Mammary epithelial cell (primary cell): ENCODE measurements around the gene SMIM27.

Experiments
- EZH2 ChIP-seq: IDR thresholded peaks from 2 replicates; pipeline ENCODE4 v1.6.1; 2012; ENCODE audit warnings: low read length, inconsistent platforms, borderline replicate concordance
- TF ChIP-seq, protein P1 (sequence below), 2 donors: IDR thresholded peaks in 1 of 2; conservative IDR thresholded peaks in 1 of 2; 2 replicates each; pipeline ENCODE4 v1.5.1; 2011 to 2012; ENCODE audit warnings: inconsistent platforms in 2 of 2, low read length in 2 of 2, mild to moderate bottlenecking in 2 of 2, control low read depth in 1 of 2, low read depth in 1 of 2; ENCODE audit not compliant: insufficient read depth in 1 of 2; ENCODE audit errors: extremely low read depth in 1 of 2

DNA sequence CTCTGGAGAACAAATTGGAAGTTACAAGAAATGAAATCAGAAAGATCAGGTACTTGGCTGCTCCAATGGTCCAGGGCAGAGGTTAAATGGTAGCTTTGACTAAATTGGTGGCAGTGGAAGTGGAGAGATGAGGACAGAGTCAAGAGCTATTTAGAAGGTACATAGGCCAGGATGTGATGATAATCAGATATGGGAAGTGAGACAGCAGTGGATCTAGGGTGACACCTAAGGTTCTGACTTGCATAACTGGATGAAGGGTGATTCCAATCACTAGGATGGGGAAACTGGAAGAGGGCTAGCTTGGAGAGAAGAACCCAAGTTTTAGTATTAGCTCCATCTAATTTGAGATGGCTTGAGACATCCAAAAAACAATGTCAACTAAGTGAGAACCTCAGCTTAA, 44.8 kb downstream of the SMIM27 start:
- TF ChIP-seq, protein P1, sequence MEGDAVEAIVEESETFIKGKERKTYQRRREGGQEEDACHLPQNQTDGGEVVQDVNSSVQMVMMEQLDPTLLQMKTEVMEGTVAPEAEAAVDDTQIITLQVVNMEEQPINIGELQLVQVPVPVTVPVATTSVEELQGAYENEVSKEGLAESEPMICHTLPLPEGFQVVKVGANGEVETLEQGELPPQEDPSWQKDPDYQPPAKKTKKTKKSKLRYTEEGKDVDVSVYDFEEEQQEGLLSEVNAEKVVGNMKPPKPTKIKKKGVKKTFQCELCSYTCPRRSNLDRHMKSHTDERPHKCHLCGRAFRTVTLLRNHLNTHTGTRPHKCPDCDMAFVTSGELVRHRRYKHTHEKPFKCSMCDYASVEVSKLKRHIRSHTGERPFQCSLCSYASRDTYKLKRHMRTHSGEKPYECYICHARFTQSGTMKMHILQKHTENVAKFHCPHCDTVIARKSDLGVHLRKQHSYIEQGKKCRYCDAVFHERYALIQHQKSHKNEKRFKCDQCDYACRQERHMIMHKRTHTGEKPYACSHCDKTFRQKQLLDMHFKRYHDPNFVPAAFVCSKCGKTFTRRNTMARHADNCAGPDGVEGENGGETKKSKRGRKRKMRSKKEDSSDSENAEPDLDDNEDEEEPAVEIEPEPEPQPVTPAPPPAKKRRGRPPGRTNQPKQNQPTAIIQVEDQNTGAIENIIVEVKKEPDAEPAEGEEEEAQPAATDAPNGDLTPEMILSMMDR (conservative IDR thresholded peaks at IDR 0.05 in 1 of 2, IDR thresholded peaks at IDR 0.05 in 1 of 2; ENCODE audit: extremely low read depth in 1 of 2, insufficient read depth in 1 of 2, low read depth in 1 of 2, low read length in 2 of 2): no peak
- no peak for TF ChIP-seq EZH2
